ENCODE measurements around the gene UBR3.

The UBR3 gene

GRCh38 chr2:170070778-170071177 is 243.5 kb downstream of the UBR3 start:
- no peak for DNase-seq (ENCODE audit: low spot score)
- in situ Hi-C loops (cut with MboI; ENCODE audit: low pct_unique_long_range_greater_than_20kb, low sequenced_read_pairs, unreplicated experiment): no loop called here
- TF ChIP-seq CTCF (IDR thresholded peaks at IDR 0.05; ENCODE audit: extremely low read depth, insufficient read depth, missing control alignments): no peak

GRCh38 chr2:170073288-170073687 is 246.0 kb downstream of the UBR3 start:
- in situ Hi-C loops (cut with MboI; ENCODE audit: low pct_unique_long_range_greater_than_20kb, low sequenced_read_pairs, unreplicated experiment): no loop called here
- DNase-seq (ENCODE audit: low spot score): no peak
- TF ChIP-seq CTCF (IDR thresholded peaks at IDR 0.05; ENCODE audit: extremely low read depth, insufficient read depth, missing control alignments): no peak

- peak; percentile 13 for DNase-seq (ENCODE audit: low spot score)
- in situ Hi-C loops (cut with MboI; ENCODE audit: low pct_unique_long_range_greater_than_20kb, low sequenced_read_pairs, unreplicated experiment): no loop called here
- TF ChIP-seq CTCF (IDR thresholded peaks at IDR 0.05; ENCODE audit: extremely low read depth, insufficient read depth, missing control alignments): no peak
Observed at GRCh38 chr2:170076189-170076588, 248.9 kb downstream of the UBR3 start.

- TF ChIP-seq CTCF (IDR thresholded peaks at IDR 0.05; ENCODE audit: extremely low read depth, insufficient read depth, missing control alignments): no peak
- no peak for DNase-seq (ENCODE audit: low spot score)
Observed at GRCh38 chr2:170077830-170078569, 250.7 kb downstream of the UBR3 start.

GRCh38 chr2:170084820-170085491 is 257.7 kb downstream of the UBR3 start:
- TF ChIP-seq CTCF (IDR thresholded peaks at IDR 0.05; ENCODE audit: extremely low read depth, insufficient read depth, missing control alignments): no peak
- no peak for DNase-seq (ENCODE audit: low spot score)
- in situ Hi-C loops (cut with MboI; ENCODE audit: low pct_unique_long_range_greater_than_20kb, low sequenced_read_pairs, unreplicated experiment): no loop called here

More at GRCh38 chr2:170077830-170078569, 250.7 kb downstream of the UBR3 start:
- in situ Hi-C loops (cut with MboI; ENCODE audit: low pct_unique_long_range_greater_than_20kb, low sequenced_read_pairs, unreplicated experiment): no loop called here

GRCh38 chr2:170086117-170086688 is 258.9 kb downstream of the UBR3 start:
- in situ Hi-C loops (cut with MboI; ENCODE audit: low pct_unique_long_range_greater_than_20kb, low sequenced_read_pairs, unreplicated experiment): no loop called here
- DNase-seq (ENCODE audit: low spot score): no peak
- TF ChIP-seq CTCF (IDR thresholded peaks at IDR 0.05; ENCODE audit: extremely low read depth, insufficient read depth, missing control alignments): no peak
